HUES48 (cell line): ENCODE data around the gene NAT8.
"Not testable (repeated sequence)": the region's sequence is repeated elsewhere in the genome, so short reads cannot be mapped to it uniquely, and the experiment has no call there.

Experiments used
- H3K27ac ChIP-seq: one replicate; pipeline ENCODE4 v1.7.0; 2013; ENCODE audit warnings: low read depth, low read length, inconsistent platforms
- H3K27me3 ChIP-seq: 2 replicates; pipeline ENCODE4 v1.6.1; 2013; ENCODE audit warnings: mild to moderate bottlenecking, low read length; ENCODE audit not compliant: control insufficient read depth, insufficient read depth
- H3K36me3 ChIP-seq: 2 replicates; pipeline ENCODE4 v1.6.1; 2013; ENCODE audit warnings: low read length; ENCODE audit not compliant: control insufficient read depth, insufficient read depth
- H3K4me1 ChIP-seq: 2 replicates; pipeline ENCODE4 v1.6.1; 2013; ENCODE audit warnings: mild to moderate bottlenecking, low read length; ENCODE audit not compliant: control insufficient read depth, insufficient read depth
- H3K4me3 ChIP-seq: 2 replicates; pipeline ENCODE4 v1.5.1; 2013; ENCODE audit warnings: mild to moderate bottlenecking, low read depth, low read length
- H3K9ac ChIP-seq: 2 replicates; pipeline ENCODE4 v1.6.1; 2013; ENCODE audit warnings: mild to moderate bottlenecking, low read depth, low read length, moderate library complexity
- H3K9me3 ChIP-seq: 2 replicates; pipeline ENCODE4 v1.6.1; 2013; ENCODE audit warnings: low read length; ENCODE audit not compliant: control insufficient read depth, insufficient read depth

NAT8 gene, protein sequence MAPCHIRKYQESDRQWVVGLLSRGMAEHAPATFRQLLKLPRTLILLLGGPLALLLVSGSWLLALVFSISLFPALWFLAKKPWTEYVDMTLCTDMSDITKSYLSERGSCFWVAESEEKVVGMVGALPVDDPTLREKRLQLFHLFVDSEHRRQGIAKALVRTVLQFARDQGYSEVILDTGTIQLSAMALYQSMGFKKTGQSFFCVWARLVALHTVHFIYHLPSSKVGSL

DNA sequence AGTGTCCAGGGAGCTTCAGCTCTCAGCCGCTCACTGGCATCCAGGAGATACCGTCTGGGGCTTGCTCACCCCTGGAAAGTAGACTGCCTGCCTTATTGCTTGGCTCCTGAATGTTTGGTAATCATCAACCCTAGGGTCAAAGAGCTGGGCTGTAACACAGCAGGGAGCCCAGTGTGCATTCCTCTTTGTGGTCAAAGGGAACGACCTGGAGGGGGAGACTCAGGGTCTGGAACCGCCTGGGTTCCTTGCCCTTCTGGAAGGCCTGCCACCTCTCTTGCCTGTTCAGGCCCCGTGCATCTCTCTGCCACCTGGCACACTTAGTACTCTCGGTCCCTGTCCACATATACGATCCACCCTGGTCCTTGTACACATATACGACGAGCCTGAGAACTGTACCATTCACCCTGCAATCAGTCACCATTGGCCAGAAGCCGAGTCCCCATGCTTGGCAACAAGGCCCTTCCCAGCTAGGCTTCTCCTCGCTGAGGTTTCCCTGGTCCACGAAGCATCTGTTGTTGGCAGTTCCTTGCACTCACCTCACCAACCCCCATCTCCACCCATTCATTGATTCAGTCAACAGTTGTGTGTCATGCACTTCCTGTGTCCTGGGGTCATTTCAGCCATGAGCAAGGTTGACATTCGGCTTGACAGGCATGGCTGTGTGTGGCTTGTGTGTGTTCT is at the start of gene NAT8:
TSS of gene NAT8 (minus strand) at position 85 of the 681 bp plus-strand sequence. CDS start 794 bp downstream, outside the sequence.
- no peaks in the 10 kb centered on the region for H3K4me1 ChIP-seq
- H3K9ac ChIP-seq = no peak within 1 kb of the TSS
- H3K27me3 ChIP-seq = no peaks in the 10 kb centered on the region
- H3K9me3 ChIP-seq = peaks cover 31% of the 10 kb centered on the region
- H3K36me3 ChIP-seq = no peaks in the 10 kb centered on the region
- H3K4me3 ChIP-seq = no peak within 1 kb of the TSS
- H3K27ac ChIP-seq = no peak within 1 kb of the TSS

DNA sequence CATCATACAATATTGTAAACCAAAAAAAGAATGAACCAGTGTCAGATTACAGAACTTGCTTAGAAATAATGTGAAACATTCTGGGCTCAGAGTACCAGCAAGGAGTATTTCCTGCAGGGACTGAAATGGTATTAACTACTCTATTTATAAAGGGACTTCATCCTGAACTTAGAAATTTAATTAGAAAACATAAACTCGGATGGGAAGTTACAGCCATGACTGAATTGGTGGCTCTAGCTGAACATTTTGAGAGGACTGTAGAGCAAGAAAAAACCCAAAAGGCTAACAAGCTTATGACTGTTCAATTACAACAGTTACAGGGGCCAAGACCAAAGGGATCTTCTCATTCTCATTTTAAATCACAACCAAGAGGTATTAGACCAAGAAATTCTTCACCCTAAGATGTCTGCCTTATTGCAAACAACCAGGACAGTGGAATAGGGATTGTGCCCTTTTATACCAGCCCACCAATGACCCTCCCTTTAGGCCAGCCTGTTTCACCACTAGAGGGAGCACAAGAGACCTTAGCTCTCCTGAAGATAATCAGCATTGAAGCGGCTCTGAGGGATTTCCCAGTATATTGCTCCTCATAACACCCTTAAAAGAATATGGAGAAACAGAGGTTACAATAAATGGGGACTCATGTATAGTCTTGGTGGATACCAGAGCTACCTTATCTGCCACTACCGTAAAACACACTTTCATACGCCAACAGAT is 48.3 kb upstream of the NAT8 start:
- H3K4me3 ChIP-seq, H3K4me1 ChIP-seq, H3K27me3 ChIP-seq, H3K36me3 ChIP-seq, H3K9ac ChIP-seq, H3K27ac ChIP-seq, H3K9me3 ChIP-seq: not testable (repeated sequence)

DNA sequence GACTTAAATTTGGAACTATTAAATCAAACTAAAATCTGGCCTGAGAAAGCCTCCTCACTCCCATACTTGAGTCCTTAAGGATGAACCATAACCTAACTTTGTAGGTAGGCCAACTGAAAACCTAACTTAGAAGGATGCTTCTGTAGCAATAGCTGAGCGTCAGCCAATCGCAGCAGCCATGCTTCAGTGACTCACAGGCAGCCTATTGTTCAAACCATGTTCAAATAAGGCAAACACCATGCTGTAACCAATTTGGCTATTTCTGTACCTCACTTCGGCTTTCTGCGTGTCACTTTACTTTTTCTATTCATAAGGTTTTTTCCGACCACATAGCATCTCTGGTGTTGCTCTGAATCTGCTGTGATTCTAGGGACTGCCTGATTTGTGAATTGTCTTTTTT is 46.3 kb upstream of the NAT8 start:
- H3K4me3 ChIP-seq, H3K27ac ChIP-seq, H3K9me3 ChIP-seq, H3K9ac ChIP-seq, H3K4me1 ChIP-seq, H3K27me3 ChIP-seq, H3K36me3 ChIP-seq: not testable (repeated sequence)

DNA sequence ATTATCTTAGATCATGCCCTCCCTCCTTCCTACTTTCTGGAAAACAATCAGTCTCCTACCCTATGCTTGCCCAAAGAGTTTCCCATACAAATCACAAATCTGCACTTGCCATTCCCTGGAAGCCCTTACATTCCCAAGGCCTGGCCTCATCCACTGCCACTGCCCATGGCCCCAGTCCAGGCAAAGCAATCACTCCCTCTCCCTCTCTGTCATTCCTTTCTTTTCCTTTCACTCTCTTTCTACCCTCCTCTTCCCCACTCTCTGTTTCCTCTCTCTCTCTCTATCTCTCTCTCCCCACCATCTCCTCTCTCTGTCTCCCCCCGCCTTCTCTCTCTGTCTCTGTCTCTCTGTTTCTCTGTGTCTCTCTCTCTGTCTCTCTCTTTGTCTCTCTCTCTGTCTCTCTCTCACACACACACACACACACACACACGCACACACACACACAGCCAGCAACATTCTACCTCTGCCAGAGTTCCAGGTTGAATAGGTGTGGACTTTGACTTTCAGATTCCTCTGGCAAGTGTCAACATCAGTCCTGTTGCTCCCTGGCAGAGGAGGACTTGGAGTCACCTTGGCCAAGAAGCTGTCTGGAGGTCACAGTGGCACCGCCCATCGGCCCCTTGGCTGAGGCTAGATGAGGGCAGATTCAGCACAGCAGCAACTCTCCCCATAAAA is 43.7 kb upstream of the NAT8 start:
- no peak overlapping the region for H3K9ac ChIP-seq
- H3K27me3 ChIP-seq = no peaks in the 10 kb centered on the region
- H3K4me1 ChIP-seq = no peaks in the 10 kb centered on the region
- H3K4me3 ChIP-seq = no peak overlapping the region
- H3K27ac ChIP-seq = no peak overlapping the region
- H3K9me3 ChIP-seq = no peaks in the 10 kb centered on the region; the same call in 1 of the 2 replicates
- H3K36me3 ChIP-seq = no peaks in the 10 kb centered on the region

DNA sequence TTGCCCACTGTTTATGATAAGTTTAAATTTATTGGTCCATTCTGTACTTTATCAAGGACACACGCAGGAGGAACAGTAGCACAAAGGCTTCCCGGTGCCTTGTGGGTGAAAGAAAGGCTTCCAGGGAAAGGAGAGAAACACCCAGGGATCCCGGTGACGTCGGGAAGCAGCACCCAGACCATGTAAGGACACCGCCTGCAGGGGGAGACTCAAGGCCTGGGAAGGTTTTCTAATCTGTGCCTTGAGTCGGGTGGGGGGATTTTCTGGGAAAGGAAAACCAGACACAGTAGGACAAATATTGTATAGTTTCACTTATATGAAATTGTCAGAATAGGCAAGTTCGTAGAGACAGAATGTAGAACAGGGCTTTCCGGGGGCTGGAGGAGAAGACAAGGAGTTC is 42.7 kb upstream of the NAT8 start:
- H3K36me3 ChIP-seq, H3K4me1 ChIP-seq, H3K27ac ChIP-seq, H3K9ac ChIP-seq, H3K4me3 ChIP-seq, H3K9me3 ChIP-seq, H3K27me3 ChIP-seq: not testable (repeated sequence)

DNA sequence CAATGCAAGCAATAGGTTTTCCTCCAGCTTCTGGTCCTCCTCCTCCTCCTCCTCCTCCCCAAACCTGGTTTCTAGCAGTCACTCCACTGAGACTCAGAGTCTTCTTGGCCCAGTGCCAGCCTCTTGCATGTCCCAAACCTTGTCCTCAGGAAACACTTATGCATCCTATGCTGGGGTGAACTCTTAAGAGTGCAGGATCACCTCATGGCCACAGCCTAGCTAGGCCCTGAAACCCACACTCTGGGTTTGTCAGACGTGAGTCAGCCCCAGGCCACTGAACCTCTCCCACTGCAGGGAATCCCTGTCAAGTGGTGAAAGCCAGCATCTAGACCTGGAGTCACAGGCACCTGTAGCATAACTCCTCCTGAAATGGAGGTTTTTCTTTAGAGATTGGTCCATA is 42.1 kb upstream of the NAT8 start:
- not testable (repeated sequence) for H3K9ac ChIP-seq, H3K9me3 ChIP-seq, H3K27me3 ChIP-seq, H3K27ac ChIP-seq, H3K36me3 ChIP-seq, H3K4me3 ChIP-seq, H3K4me1 ChIP-seq

DNA sequence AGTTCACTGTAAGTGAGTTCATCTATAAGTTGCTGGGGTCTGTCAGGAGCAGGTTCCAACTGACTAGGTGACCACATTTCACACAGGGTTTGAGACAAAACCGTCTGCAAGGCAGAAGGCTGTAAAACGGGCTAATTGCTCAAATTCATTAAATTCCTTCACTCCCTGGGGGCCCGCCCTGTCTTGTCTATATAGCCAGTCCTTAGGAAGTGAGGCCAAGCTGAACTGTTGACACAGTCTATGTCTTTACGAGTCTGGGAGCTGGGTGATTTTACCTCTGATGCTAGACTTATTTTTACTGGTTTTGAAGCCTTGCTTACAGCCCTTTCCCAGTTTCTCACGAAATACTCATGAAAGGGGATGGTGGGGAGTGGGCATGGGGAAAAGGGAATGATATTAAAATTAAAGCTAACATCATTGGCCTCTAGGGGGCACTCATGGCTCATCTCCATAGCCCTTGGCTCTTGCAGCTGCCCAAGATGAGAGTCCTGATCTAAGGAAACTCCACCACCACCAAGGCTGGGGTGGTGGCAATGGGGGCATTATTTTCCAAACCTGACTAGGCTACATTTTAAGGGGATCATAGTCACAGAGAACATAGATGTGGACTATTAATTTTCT is 37.8 kb upstream of the NAT8 start:
- H3K9ac ChIP-seq, H3K36me3 ChIP-seq, H3K4me3 ChIP-seq, H3K4me1 ChIP-seq, H3K9me3 ChIP-seq, H3K27me3 ChIP-seq, H3K27ac ChIP-seq: not testable (repeated sequence)

DNA sequence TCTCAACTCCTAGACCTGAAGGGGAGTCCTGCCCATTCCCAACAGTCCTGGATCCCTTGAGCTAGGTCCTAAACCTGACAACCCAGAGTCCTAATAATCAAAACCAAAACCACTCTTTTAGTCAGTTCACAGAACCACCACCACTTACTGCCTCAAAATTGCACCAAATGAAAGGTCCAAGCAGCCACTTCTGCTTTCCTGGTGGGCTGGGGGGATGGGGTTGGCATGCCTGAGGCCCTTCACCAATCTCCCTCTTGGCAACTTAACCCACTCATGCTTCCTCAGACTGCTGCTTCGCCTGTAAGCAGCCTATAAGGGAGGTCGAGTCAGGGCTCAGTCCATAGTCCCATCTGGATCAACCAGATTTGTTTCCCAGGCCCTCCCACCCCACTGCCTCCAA is 37.0 kb upstream of the NAT8 start:
- H3K27ac ChIP-seq, H3K27me3 ChIP-seq, H3K9ac ChIP-seq, H3K4me1 ChIP-seq, H3K36me3 ChIP-seq, H3K9me3 ChIP-seq, H3K4me3 ChIP-seq: not testable (repeated sequence)

DNA sequence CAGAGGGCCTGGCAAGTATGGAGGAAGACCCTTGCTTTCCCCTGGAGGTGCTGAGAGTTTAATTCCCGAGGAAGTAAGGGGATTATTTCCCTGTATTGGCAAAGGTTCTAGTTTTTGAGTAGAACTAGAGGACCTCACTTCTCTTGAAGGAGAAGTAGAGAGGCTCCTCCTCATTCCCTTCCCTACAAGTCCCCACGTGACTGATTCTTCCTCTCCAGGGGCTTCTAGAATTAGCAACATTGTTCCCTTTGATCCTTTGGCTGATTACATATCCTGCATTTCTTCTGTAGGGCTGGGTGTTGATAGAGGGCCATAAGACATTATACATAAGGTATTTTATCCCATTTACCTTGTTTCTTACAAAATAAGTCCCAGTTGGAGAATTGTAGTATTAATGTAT is 35.8 kb upstream of the NAT8 start:
- H3K9ac ChIP-seq, H3K4me1 ChIP-seq, H3K27me3 ChIP-seq, H3K36me3 ChIP-seq, H3K9me3 ChIP-seq, H3K27ac ChIP-seq, H3K4me3 ChIP-seq: not testable (repeated sequence)

DNA sequence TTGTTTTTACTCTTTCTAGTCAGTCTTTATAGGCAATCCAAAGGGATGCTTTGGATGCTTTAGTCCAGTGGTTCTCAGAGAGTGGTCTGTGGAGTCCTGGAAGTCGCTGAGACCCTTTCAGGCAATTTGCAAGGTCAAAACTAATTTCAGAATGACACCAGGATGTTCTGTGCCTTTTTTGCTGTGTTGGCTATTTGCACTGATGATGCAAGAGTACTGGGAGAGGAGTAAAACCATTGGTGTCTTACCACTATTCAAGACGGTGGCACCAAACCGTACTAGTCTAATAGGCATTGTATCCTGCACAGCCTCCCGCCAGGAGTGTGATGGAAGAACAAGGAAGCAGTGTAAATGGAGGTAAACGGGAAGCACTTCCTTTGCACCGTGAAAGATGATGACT is 34.0 kb upstream of the NAT8 start:
- not testable (repeated sequence) for H3K27ac ChIP-seq, H3K9ac ChIP-seq, H3K27me3 ChIP-seq, H3K36me3 ChIP-seq, H3K4me3 ChIP-seq, H3K4me1 ChIP-seq, H3K9me3 ChIP-seq

DNA sequence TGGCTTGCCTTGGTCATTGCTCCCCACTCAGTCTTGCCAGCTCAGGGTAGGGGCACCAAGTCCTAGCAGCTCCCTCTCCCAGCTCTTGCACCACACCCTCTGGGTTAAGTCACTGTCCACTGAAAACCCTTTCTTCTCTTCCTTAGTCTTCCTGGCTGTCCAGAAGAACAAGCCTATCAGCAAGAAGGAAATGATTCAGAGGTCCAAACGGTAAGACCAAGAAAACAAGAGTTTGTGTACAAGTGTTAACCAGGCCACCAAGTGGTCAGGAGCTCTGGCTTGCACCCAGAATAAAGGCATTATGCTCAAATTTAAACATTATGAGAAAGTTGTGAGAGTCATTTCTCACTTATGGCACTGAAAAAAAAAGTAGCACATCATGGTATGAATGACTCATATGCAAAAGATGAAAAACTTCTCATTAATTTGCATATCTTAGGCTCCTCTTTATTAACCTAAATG is 32.5 kb upstream of the NAT8 start:
- not testable (repeated sequence) for H3K4me1 ChIP-seq, H3K27ac ChIP-seq, H3K4me3 ChIP-seq, H3K27me3 ChIP-seq, H3K36me3 ChIP-seq, H3K9me3 ChIP-seq, H3K9ac ChIP-seq
